ENCODE measurements around the gene STOX1. TPM values are rescaled to one million over a fixed set of nuclear protein-coding genes. Genes with fewer than 3 reads are reported as not detected.
A peak's percentile ranks its signal among the peaks of the same experiment; 100 is the strongest.
"Not testable (repeated sequence)": the region's sequence is repeated elsewhere in the genome, so short reads cannot be mapped to it uniquely, and the experiment has no call there.

Gene STOX1
- total RNA-seq, result 8.1 TPM
- long read RNA-seq, partial matches to known transcripts, result 3 of 4 reads
- long read RNA-seq, other reads (novel, unspliced or antisense), result 1 of 4 reads

- DNase-seq (ENCODE audit: low spot score), result no peak
Measured at GRCh38 chr10:68826764-68827591, at the start of gene STOX1. STOX1 (plus strand) TSS chr10:68827531; CDS start chr10:68827624, 93 bp downstream.

- DNase-seq (ENCODE audit: low spot score), result no peak
Measured at GRCh38 chr10:68781613-68782574, 45.4 kb upstream of the STOX1 start.

GRCh38 chr10:68784476-68784875 lies 42.9 kb upstream of the STOX1 start:
- DNase-seq (ENCODE audit: low spot score), result no peak

- no peak for DNase-seq (ENCODE audit: low spot score)
Measured at GRCh38 chr10:68787813-68788212, 39.5 kb upstream of the STOX1 start.

GRCh38 chr10:68790476-68790875 lies 36.9 kb upstream of the STOX1 start:
- no peak for DNase-seq (ENCODE audit: low spot score)

GRCh38 chr10:68792115-68792514 lies 35.2 kb upstream of the STOX1 start:
- no peak for DNase-seq (ENCODE audit: low spot score)

GRCh38 chr10:68795886-68796532 lies 31.3 kb upstream of the STOX1 start:
- DNase-seq (ENCODE audit: low spot score), result no peak

- DNase-seq (ENCODE audit: low spot score), result no peak
Measured at GRCh38 chr10:68796605-68797004, 30.7 kb upstream of the STOX1 start.

GRCh38 chr10:68800211-68800610 lies 27.1 kb upstream of the STOX1 start:
- DNase-seq (ENCODE audit: low spot score), result no peak

- DNase-seq (ENCODE audit: low spot score), result no peak
Measured at GRCh38 chr10:68804692-68805091, 22.6 kb upstream of the STOX1 start.

- peak; percentile 33 for DNase-seq (ENCODE audit: low spot score)
Measured at GRCh38 chr10:68810830-68811229, 16.5 kb upstream of the STOX1 start.

- DNase-seq (ENCODE audit: low spot score), result no peak
Measured at GRCh38 chr10:68811314-68812009, 15.9 kb upstream of the STOX1 start.

- DNase-seq (ENCODE audit: low spot score), result peak; percentile 64
Measured at GRCh38 chr10:68812420-68812819, 14.9 kb upstream of the STOX1 start.

GRCh38 chr10:68813559-68813958 lies 13.8 kb upstream of the STOX1 start:
- DNase-seq (ENCODE audit: low spot score), result no peak

- DNase-seq (ENCODE audit: low spot score), result peak; percentile 30
Measured at GRCh38 chr10:68816796-68817412, 10.4 kb upstream of the STOX1 start.

- not testable (repeated sequence) for DNase-seq (ENCODE audit: low spot score)
Measured at GRCh38 chr10:68820359-68820758, 7.0 kb upstream of the STOX1 start.

- DNase-seq (ENCODE audit: low spot score), result not testable (repeated sequence)
Measured at GRCh38 chr10:68822626-68823025, 4.7 kb upstream of the STOX1 start.

GRCh38 chr10:68827592-68827959 lies 245 bp downstream of the STOX1 start:
- DNase-seq (ENCODE audit: low spot score), result not testable (repeated sequence)

- not testable (repeated sequence) for DNase-seq (ENCODE audit: low spot score)
Measured at GRCh38 chr10:68828083-68828601, 811 bp downstream of the STOX1 start.

- DNase-seq (ENCODE audit: low spot score), result no peak
Measured at GRCh38 chr10:68828833-68829232, 1.5 kb downstream of the STOX1 start.

Data from mesenteric fat pad (tissue), 1 donor.